Measurements from ENCODE around the gene AOC2. TPM values are rescaled to one million over a fixed set of nuclear protein-coding genes. Genes with fewer than 3 reads are reported as not detected.
"Not testable (repeated sequence)": the region's sequence is repeated elsewhere in the genome, so short reads cannot be mapped to it uniquely, and the experiment has no call there.

The AOC2 gene
- polyA plus RNA-seq, 1 of the 3 experiments (the other 2 are of a cell fraction): 0.33 TPM

DNA sequence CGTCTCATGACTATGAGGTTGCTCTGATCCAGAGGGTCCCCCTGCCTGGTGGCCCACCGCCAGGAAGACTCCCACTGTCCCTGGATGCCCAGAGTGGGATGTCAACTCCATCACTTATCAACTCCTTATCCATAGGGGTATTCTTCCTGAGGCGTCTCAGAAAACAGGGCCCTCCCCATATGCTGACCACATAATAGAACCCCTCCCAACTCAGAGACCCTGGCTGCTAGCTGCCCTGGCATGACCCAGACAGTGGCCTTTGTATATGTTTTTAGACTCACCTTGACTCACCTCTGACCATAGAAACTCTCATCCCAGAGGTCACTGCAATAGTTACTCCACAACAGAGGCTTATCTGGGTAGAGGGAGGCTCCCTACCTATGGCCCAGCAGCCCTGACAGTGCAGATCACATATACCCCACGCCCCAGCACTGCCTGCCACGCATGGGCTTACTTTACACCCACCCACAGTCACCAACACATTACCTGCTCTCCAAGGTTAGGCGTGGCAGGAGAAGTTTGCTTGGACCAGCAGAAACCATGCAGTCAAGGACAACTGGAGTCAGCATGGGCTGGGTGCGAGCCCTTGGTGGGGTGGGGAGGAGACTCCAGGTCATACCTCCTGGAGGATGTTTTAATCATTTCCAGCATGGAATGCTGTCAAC lies 53.9 kb downstream of the AOC2 start:
- Histone ChIP-seq H3K4me2 (no peak overlapping the region), H3K79me2 (ENCODE audit: insufficient read depth) (no peaks in the 10 kb centered on the region), H3K36me3 (replicated peaks in 1 of 2; ENCODE audit: control insufficient read depth in 1 of 2, insufficient read depth in 2 of 2, low read length in 1 of 2) (no peaks in the 10 kb centered on the region), H3K27ac (ENCODE audit: low read depth in 2 of 2, low read length in 1 of 2) (no peak overlapping the region), H3K9me3 (no peaks in the 10 kb centered on the region), H3K4me3 (ENCODE audit: low read depth in 2 of 2, low read length in 1 of 2) (no peak overlapping the region), H4K20me1 (ENCODE audit: insufficient read depth) (no peaks in the 10 kb centered on the region), H3K9me2 (no peaks in the 10 kb centered on the region), H3K4me1 (ENCODE audit: control insufficient read depth in 1 of 2, insufficient read depth in 2 of 2, low read depth in 1 of 2, low read length in 1 of 2) (no peaks in the 10 kb centered on the region), H2AFZ (ENCODE audit: low read depth) (no peak overlapping the region), H3F3A (replicated peaks; ENCODE audit: insufficient read depth) (peaks cover 6% of the 10 kb centered on the region), H3K9ac (no peak overlapping the region), H3K27me3 (ENCODE audit: insufficient read depth) (peaks cover 17% of the 10 kb centered on the region; the same call in 1 of the 2 replicates)
- POLR2A ChIA-PET: no interaction called here
- CTCF ChIA-PET: interaction anchor here (1.3 kb wide), 1 partner anchor 23 kb away, joined by 4 read pairs; no protein-coding TSS in a partner anchor
- no peak for TF ChIP-seq TCF12 (IDR thresholded peaks at IDR 0.05)
- no peak for TF ChIP-seq NRF1 (IDR thresholded peaks at IDR 0.05; ENCODE audit: low read depth, low read length)
- no peak for TF ChIP-seq FOXJ3 (CRISPR knock-in tag; IDR thresholded peaks at IDR 0.05)
- TF ChIP-seq, protein P1, sequence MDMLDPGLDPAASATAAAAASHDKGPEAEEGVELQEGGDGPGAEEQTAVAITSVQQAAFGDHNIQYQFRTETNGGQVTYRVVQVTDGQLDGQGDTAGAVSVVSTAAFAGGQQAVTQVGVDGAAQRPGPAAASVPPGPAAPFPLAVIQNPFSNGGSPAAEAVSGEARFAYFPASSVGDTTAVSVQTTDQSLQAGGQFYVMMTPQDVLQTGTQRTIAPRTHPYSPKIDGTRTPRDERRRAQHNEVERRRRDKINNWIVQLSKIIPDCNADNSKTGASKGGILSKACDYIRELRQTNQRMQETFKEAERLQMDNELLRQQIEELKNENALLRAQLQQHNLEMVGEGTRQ (IDR thresholded peaks at IDR 0.05; ENCODE audit: borderline replicate concordance, low read depth, low read length): no peak
- no peak for TF ChIP-seq MXI1 (IDR thresholded peaks at IDR 0.05; ENCODE audit: low read depth, low read length)
- TF ChIP-seq POLR2AphosphoS5 (IDR thresholded peaks at IDR 0.05; ENCODE audit: low read depth, low read length): no peak
- TF ChIP-seq ELF1 (IDR thresholded peaks at IDR 0.05): no peak
- TF ChIP-seq JUND (IDR thresholded peaks at IDR 0.05): no peak
- TF ChIP-seq YY1 (IDR thresholded peaks at IDR 0.05; ENCODE audit: low read depth): no peak
- no peak for TF ChIP-seq EP300 (IDR thresholded peaks at IDR 0.05; ENCODE audit: borderline replicate concordance in 1 of 2, low read depth in 1 of 2, low read length in 1 of 2)
- no peak for TF ChIP-seq MAX (IDR thresholded peaks at IDR 0.05; ENCODE audit: low read depth)
- no peak for TF ChIP-seq GATA2 (CRISPR knock-in tag; IDR thresholded peaks at IDR 0.05)
- no peak for TF ChIP-seq RXRA (IDR thresholded peaks at IDR 0.05; ENCODE audit: borderline replicate concordance, low read depth)
- no peak for TF ChIP-seq RAD21 (IDR thresholded peaks at IDR 0.05; ENCODE audit: low read length)
- no peak for TF ChIP-seq TAF1 (IDR thresholded peaks at IDR 0.05; ENCODE audit: borderline replicate concordance, low read depth, low read length)
- no peak for TF ChIP-seq CHD2 (IDR thresholded peaks at IDR 0.05; ENCODE audit: low read length, partially characterized antibody)
- no peak for TF ChIP-seq RCOR1 (IDR thresholded peaks at IDR 0.05; ENCODE audit: low read length)
- no peak for TF ChIP-seq EZH2phosphoT487 (IDR thresholded peaks at IDR 0.05; ENCODE audit: borderline replicate concordance, low read depth)
- no peak for TF ChIP-seq IRF3 (IDR thresholded peaks at IDR 0.05; ENCODE audit: low read depth, low read length)
- no peak for DNase-seq
- 36% methylated on average over 6 of the region's 7 CpGs for WGBS (ENCODE audit: low lambda C conversion rate)

DNA sequence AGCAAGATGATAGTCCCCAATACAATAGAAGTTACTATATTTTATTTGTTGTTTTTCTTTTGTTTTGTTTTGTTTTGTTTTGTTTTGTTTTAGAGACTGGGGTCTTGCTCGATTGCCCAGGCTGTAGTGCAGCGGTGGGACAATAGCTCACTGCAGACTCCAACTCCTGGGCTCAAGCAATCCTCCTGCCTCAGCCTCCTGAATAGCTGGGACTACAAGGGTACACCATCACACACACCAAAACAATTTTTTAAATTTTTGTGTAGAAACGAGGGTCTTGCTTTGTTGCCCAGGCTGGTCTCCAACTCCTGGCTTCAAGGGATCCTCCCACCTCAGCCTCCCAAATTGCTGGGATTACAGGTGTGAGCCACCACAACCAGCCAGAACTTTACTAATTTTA lies 55.6 kb downstream of the AOC2 start:
- DNase-seq; H4K20me1 ChIP-seq (ENCODE audit: insufficient read depth); H3K36me3 ChIP-seq (replicated peaks in 1 of 2; ENCODE audit: control insufficient read depth in 1 of 2, insufficient read depth in 2 of 2, low read length in 1 of 2); H3K4me3 ChIP-seq (ENCODE audit: low read depth in 2 of 2, low read length in 1 of 2); H3K79me2 ChIP-seq (ENCODE audit: insufficient read depth); H3K9me3 ChIP-seq; H3F3A ChIP-seq (replicated peaks; ENCODE audit: insufficient read depth); H3K9me2 ChIP-seq; H3K4me1 ChIP-seq (ENCODE audit: control insufficient read depth in 1 of 2, insufficient read depth in 2 of 2, low read depth in 1 of 2, low read length in 1 of 2); H2AFZ ChIP-seq (ENCODE audit: low read depth); H3K4me2 ChIP-seq; POLR2A ChIA-PET; H3K27ac ChIP-seq (ENCODE audit: low read depth in 2 of 2, low read length in 1 of 2); H3K9ac ChIP-seq: not testable (repeated sequence)
- CTCF ChIA-PET: interaction anchor here (1.2 kb wide), 1 partner anchor 29 kb away, joined by 3 read pairs; no protein-coding TSS in a partner anchor
- peaks cover 17% of the 10 kb centered on the region; the same call in 1 of the 2 replicates for H3K27me3 ChIP-seq (ENCODE audit: insufficient read depth)
- WGBS (ENCODE audit: low lambda C conversion rate): 8% methylated on average over 3 of the region's 3 CpGs
